H9 (cell line): Measurements from ENCODE around the gene KLRC3. TPM values are rescaled to one million over a fixed set of nuclear protein-coding genes. Genes with fewer than 3 reads are reported as not detected.
A peak's percentile ranks its signal among the peaks of the same experiment; 100 is the strongest.
"Not testable (repeated sequence)": the region's sequence is repeated elsewhere in the genome, so short reads cannot be mapped to it uniquely, and the experiment has no call there.

Experiments used
- DNase-seq: peaks from one replicate; pipeline ENCODE4 v3.0.0-alpha.2; 2017
- H2AFZ ChIP-seq: one replicate; pipeline ENCODE4 v1.6.1; 2013; ENCODE audit warnings: mild to moderate bottlenecking, low read length, control low read depth, moderate library complexity
- H2AK5ac ChIP-seq: 2 replicates; pipeline ENCODE4 v1.6.1; 2013; ENCODE audit warnings: low read length, control low read depth, mixed read lengths; ENCODE audit not compliant: insufficient read length
- H2BK120ac ChIP-seq: one replicate; pipeline ENCODE4 v1.6.1; 2013; ENCODE audit warnings: low read depth, mild to moderate bottlenecking, low read length, control low read depth, inconsistent platforms; ENCODE audit not compliant: poor library complexity, severe bottlenecking
- H2BK12ac ChIP-seq: 2 replicates; pipeline ENCODE4 v1.6.1; 2013; ENCODE audit warnings: low read length, control low read depth, mixed read lengths, low read depth; ENCODE audit not compliant: insufficient read length
- H2BK15ac ChIP-seq: 2 replicates; pipeline ENCODE4 v1.6.1; 2013; ENCODE audit warnings: low read depth, low read length, control low read depth
- H2BK20ac ChIP-seq: one replicate; pipeline ENCODE4 v1.6.1; 2013; ENCODE audit warnings: low read depth, mild to moderate bottlenecking, low read length, control low read depth, inconsistent platforms; ENCODE audit not compliant: poor library complexity, severe bottlenecking
- H2BK5ac ChIP-seq: 2 replicates; pipeline ENCODE4 v1.6.1; 2013; ENCODE audit warnings: low read length, control low read depth, mixed read lengths; ENCODE audit not compliant: insufficient read length
- H3K14ac ChIP-seq: 2 replicates; pipeline ENCODE4 v1.6.1; 2013; ENCODE audit warnings: low read length, control low read depth; ENCODE audit not compliant: insufficient read depth
- H3K18ac ChIP-seq: 2 replicates; pipeline ENCODE4 v1.6.1; 2013; ENCODE audit warnings: low read depth, mild to moderate bottlenecking, mixed read lengths, low read length, control low read depth; ENCODE audit not compliant: insufficient read length
- H3K23ac ChIP-seq: 2 replicates; pipeline ENCODE4 v1.6.1; 2013; ENCODE audit warnings: low read length, control low read depth, mixed read lengths, low read depth; ENCODE audit not compliant: insufficient read length
- H3K23me2 ChIP-seq: 2 replicates; pipeline ENCODE4 v1.6.1; 2013; ENCODE audit warnings: low read depth, mild to moderate bottlenecking, mixed read lengths, low read length, control low read depth; ENCODE audit not compliant: insufficient read length, poor library complexity, severe bottlenecking
- H3K27ac ChIP-seq: 2 replicates; pipeline ENCODE4 v1.5.1; 2013; ENCODE audit warnings: low read length, control low read depth, mixed read lengths, low read depth; ENCODE audit not compliant: insufficient read length
- H3K27me3 ChIP-seq: 2 replicates; pipeline ENCODE4 v1.6.1; 2013; ENCODE audit warnings: low read length, control low read depth, inconsistent platforms; ENCODE audit not compliant: insufficient read depth
- H3K4ac ChIP-seq: 2 replicates; pipeline ENCODE4 v1.6.1; 2013; ENCODE audit warnings: low read depth, mild to moderate bottlenecking, control low read depth, inconsistent platforms, low read length, moderate library complexity
- H3K4me1 ChIP-seq: 2 replicates; pipeline ENCODE4 v1.6.1; 2013; ENCODE audit warnings: low read length, control low read depth, inconsistent platforms; ENCODE audit not compliant: insufficient read depth
- H3K4me2 ChIP-seq: 2 replicates; pipeline ENCODE4 v1.6.1; 2013; ENCODE audit warnings: low read length, control low read depth, mixed read lengths; ENCODE audit not compliant: insufficient read length, insufficient read depth
- H3K56ac ChIP-seq: 2 replicates; pipeline ENCODE4 v1.6.1; 2013; ENCODE audit warnings: low read depth, mild to moderate bottlenecking, mixed read lengths, low read length, control low read depth; ENCODE audit not compliant: insufficient read length
- H3K79me1 ChIP-seq: 2 replicates; pipeline ENCODE4 v1.6.1; 2013; ENCODE audit warnings: low read depth, mild to moderate bottlenecking, moderate library complexity, low read length, control low read depth, inconsistent platforms; ENCODE audit not compliant: insufficient read depth, poor library complexity, severe bottlenecking
- H3K79me2 ChIP-seq: 2 replicates; pipeline ENCODE4 v1.6.1; 2013; ENCODE audit warnings: low read length, control low read depth, inconsistent platforms; ENCODE audit not compliant: insufficient read depth
- H3K9ac ChIP-seq: 2 replicates; pipeline ENCODE4 v1.6.1; 2013; ENCODE audit warnings: low read length, control low read depth, mixed read lengths; ENCODE audit not compliant: insufficient read length; ENCODE audit errors: extremely low read depth
- H3K9me3 ChIP-seq: one replicate; pipeline ENCODE4 v1.6.1; 2013; ENCODE audit warnings: low read depth, low read length, inconsistent platforms; ENCODE audit not compliant: control insufficient read depth
- H3T11ph ChIP-seq: one replicate; pipeline ENCODE4 v1.6.1; 2013; ENCODE audit warnings: mild to moderate bottlenecking, low read length, control low read depth, inconsistent platforms
- H4K20me1 ChIP-seq: one replicate; pipeline ENCODE4 v1.6.1; 2013; ENCODE audit not compliant: control insufficient read depth, insufficient read length, insufficient read depth
- H4K5ac ChIP-seq: 2 replicates; pipeline ENCODE4 v1.6.1; 2013; ENCODE audit warnings: low read depth, mild to moderate bottlenecking, mixed read lengths, low read length, control low read depth; ENCODE audit not compliant: insufficient read length
- H4K8ac ChIP-seq: replicated peaks from 2 replicates; pipeline ENCODE4 v1.6.1; 2013; ENCODE audit warnings: low read length, control low read depth, mixed read lengths, low read depth; ENCODE audit not compliant: insufficient read length
- H4K91ac ChIP-seq: 2 replicates; pipeline ENCODE4 v1.6.1; 2013; ENCODE audit warnings: low read depth, mild to moderate bottlenecking, moderate library complexity, mixed read lengths, low read length, control low read depth; ENCODE audit not compliant: insufficient read length
- H3K27ac Mint-ChIP-seq, 3 experiments: 2 replicates in 2 of 3; 3 replicates in 1 of 3; pipeline ENCODE4 v1.8.0; 2020 to 2021; ENCODE audit warnings: mixed read lengths in 3 of 3, mild to moderate bottlenecking in 1 of 3, moderate library complexity in 1 of 3
- H3K27me3 Mint-ChIP-seq: 2 replicates; pipeline ENCODE4 v1.8.0; 2021; ENCODE audit warnings: low read depth, mild to moderate bottlenecking, moderate library complexity, mixed read lengths
- H3K36me3 Mint-ChIP-seq, 3 experiments: 2 replicates in 2 of 3; 3 replicates in 1 of 3; pipeline ENCODE4 v1.8.0; 2020 to 2021; ENCODE audit warnings: low read depth in 3 of 3, mixed read lengths in 3 of 3; ENCODE audit not compliant: insufficient read depth in 1 of 3
- H3K4me1 Mint-ChIP-seq, 2 experiments: 2 replicates each; pipeline ENCODE4 v1.8.0; 2020; ENCODE audit warnings: mixed read lengths in 2 of 2
- H3K4me3 Mint-ChIP-seq, 2 experiments: 2 replicates in 1 of 2; 3 replicates in 1 of 2; pipeline ENCODE4 v1.8.0; 2020 to 2021; ENCODE audit warnings: mild to moderate bottlenecking in 2 of 2, mixed read lengths in 2 of 2, moderate library complexity in 1 of 2
- H3K9me3 Mint-ChIP-seq, 2 experiments: 2 replicates in 1 of 2; 3 replicates in 1 of 2; pipeline ENCODE4 v1.8.0; 2020; ENCODE audit warnings: mild to moderate bottlenecking in 2 of 2, mixed read lengths in 2 of 2, moderate library complexity in 1 of 2
- WGBS: extraction: QIAGEN DNeasy Blood & Tissue Kit; methylation state at CpG from one replicate; pipeline ENCODE4 v1.1.7; 2013; ENCODE audit warnings: missing lambda C conversion rate, low lambda C conversion rate, mixed read lengths; ENCODE audit not compliant: insufficient read length; ENCODE audit errors: extremely low coverage; 5-methylcytosine and 5-hydroxymethylcytosine counted together
- total RNA-seq: library from RNA; stranded (reverse); gene quantifications from 2 replicates; pipeline ENCODE4 v1.2.1, GENCODE V29; 2021

Gene KLRC3
- total RNA-seq, 1 experiment from 2014 or later = not detected

GRCh38 chr12:10441144-10441543, 20.7 kb upstream of the KLRC3 start:
- H3K23ac ChIP-seq, H3K27me3 Mint-ChIP-seq, H2BK20ac ChIP-seq, H4K91ac ChIP-seq, H3K36me3 Mint-ChIP-seq, H3K4me2 ChIP-seq, H2AK5ac ChIP-seq, H3K4ac ChIP-seq, H2BK5ac ChIP-seq, H2AFZ ChIP-seq, H3K14ac ChIP-seq, H3K56ac ChIP-seq, H3T11ph ChIP-seq, H2BK15ac ChIP-seq, H4K5ac ChIP-seq, H3K79me2 ChIP-seq, H3K18ac ChIP-seq, H3K4me1 Mint-ChIP-seq, H3K79me1 ChIP-seq, H2BK120ac ChIP-seq, H4K20me1 ChIP-seq, H3K27ac Mint-ChIP-seq, H3K9me3 Mint-ChIP-seq, H2BK12ac ChIP-seq, H3K9me3 ChIP-seq, H3K9ac ChIP-seq, H3K27me3 ChIP-seq, H3K4me3 Mint-ChIP-seq, H4K8ac ChIP-seq, H3K27ac ChIP-seq, H3K4me1 ChIP-seq, H3K23me2 ChIP-seq: not testable (repeated sequence)
- DNase-seq = peak; percentile 27
- no CpG with 5 or more reads among the region's 8 CpGs for WGBS

GRCh38 chr12:10439608-10440274, 19.3 kb upstream of the KLRC3 start:
- not testable (repeated sequence) for H3K27me3 ChIP-seq, H4K8ac ChIP-seq, H3K9me3 Mint-ChIP-seq, H3K27ac ChIP-seq, H3K4ac ChIP-seq, H3K27me3 Mint-ChIP-seq, H2BK12ac ChIP-seq, H3K9ac ChIP-seq, H4K91ac ChIP-seq, H3K56ac ChIP-seq, H3K18ac ChIP-seq, H2BK20ac ChIP-seq, H2BK15ac ChIP-seq, H2AFZ ChIP-seq, H3K4me2 ChIP-seq, H3K23ac ChIP-seq, H3T11ph ChIP-seq, H3K4me1 ChIP-seq, H3K9me3 ChIP-seq, H2AK5ac ChIP-seq, H4K20me1 ChIP-seq, H2BK120ac ChIP-seq, DNase-seq, H3K4me3 Mint-ChIP-seq, H3K4me1 Mint-ChIP-seq, H3K23me2 ChIP-seq, H3K14ac ChIP-seq, H3K79me1 ChIP-seq, H3K79me2 ChIP-seq, H3K27ac Mint-ChIP-seq, H4K5ac ChIP-seq, H2BK5ac ChIP-seq, H3K36me3 Mint-ChIP-seq
- no CpG with 5 or more reads among the region's 2 CpGs for WGBS
